Adipose tissue (tissue), 3 donors: ENCODE measurements around the gene EXOC5. TPM values are rescaled to one million over a fixed set of nuclear protein-coding genes. Genes with fewer than 3 reads are reported as not detected.

Source experiments
- H3K27ac ChIP-seq: one replicate; pipeline ENCODE4 v1.5.1; 2013; ENCODE audit warnings: low read depth, low read length
- WGBS, 3 donors: extraction: QIAGEN DNeasy Blood & Tissue Kit; methylation state at CpG; one replicate each; pipeline ENCODE4 v1.1.7; 2013; 5-methylcytosine and 5-hydroxymethylcytosine counted together
- polyA plus RNA-seq, 3 donors: library from polyadenylated mRNA; stranded (reverse); fragments of 200-250 nt; gene quantifications; one replicate each; pipeline ENCODE4 v1.2.3, GENCODE V29; 2013
- donor health status: healthy with polysubstance abuse.
- donor health status: Bipolar disorder and iron deficiency.
- donor health status: healthy.

Gene EXOC5
- polyA plus RNA-seq, 3 donors: 6.2 to 14.7 (median 12.7) TPM

DNA sequence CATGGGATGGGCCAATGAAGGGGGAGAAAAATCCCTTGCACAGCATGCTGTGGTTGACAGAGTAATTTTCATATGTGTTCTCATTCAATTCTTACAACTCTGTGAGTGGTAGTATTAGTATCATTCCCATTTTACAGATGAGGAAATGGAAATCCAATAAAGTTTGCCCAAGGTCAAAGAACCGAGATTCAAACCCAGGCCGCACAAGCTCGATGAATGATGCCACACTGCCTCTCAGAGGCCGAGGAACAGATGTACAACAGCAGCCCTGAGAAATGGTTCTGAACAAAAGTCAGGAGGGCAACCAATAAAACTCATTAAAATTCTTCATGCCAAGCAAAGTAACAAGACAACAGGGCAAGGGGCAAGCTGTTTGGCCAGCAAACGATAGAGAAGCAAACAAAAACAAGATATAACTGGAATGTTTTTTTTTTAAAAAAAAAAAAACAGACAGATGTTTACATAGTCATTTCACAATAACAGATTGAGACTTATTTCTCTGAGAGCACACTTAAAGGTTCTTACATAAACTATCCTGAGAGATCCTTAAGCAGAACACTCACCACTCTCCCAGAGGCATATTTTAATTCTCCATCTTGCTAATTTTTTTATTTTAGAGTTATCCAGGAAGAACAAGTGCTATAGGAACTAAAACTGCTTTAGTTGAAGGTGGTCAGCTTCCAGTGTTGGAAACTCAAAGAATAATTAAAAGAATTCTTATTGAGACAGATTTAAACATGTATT lies 85.8 kb downstream of the EXOC5 start:
- WGBS, 3 donors: 12 to 21% (median 17%) methylated on average over 5 of the region's 5 CpGs
- H3K27ac ChIP-seq: no peak overlapping the region

DNA sequence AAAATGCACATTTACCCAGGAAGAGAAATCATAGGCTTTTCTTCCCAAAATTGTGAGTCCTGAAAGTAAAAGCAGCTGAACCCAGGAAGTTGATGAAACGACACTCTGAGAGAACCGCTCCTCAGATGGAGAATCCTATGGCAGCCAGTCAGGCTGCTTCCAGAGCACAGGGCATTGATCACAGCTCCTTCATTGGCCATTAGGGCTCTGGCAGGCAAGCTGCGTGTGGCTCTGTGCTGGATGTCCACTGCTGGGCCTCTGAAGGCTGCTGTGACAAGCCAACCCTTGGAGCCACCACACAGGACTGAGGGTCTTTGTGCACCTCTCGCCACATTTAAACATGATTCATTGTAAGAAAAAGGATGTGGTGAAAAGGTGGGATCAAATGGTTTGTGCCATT lies 89.4 kb downstream of the EXOC5 start:
- no peak overlapping the region for H3K27ac ChIP-seq
- 74 to 77% (median 75%) methylated on average over 4 of the region's 4 CpGs for WGBS, 3 donors

DNA sequence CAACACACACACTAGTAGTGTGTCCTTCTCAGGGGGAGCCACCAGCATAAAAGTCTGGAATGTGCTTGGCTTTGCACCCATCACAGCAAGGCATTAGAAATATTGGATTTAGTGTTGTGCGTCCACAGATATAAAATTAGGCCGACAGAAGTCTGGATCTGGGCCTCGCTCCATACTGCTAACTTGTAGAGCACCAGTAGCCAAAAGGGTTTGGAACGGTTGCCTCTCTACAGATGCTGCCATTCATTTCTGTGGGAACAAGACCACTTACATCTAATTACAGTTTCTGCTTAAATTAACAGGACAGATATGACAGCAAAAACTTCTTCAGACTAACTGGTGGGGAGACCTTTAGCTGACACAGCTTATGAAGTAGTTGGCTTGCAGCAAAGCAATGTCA lies 94.2 kb downstream of the EXOC5 start:
- 78 to 83% (median 80%) methylated on average over 4 of the region's 4 CpGs for WGBS, 3 donors
- H3K27ac ChIP-seq: no peak overlapping the region

DNA sequence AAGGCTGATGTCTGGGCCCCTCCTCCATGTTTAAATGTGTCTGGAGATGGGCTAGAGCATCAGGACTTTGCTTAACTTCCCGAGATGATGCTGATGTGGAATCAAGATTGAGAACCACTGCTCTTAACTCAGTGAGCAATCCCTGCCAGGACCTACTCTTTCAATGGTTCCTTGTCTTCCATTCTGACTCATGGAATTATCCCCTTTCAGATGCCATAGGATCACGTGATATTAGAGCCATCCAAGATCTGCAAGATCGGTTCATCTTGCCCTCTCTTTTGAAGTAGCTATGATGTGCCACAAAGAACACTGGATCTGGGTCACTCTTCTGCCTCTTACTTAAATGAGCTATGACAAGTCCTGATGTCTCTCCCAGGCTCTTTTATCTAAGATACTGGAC lies 96.8 kb downstream of the EXOC5 start:
- 72 to 81% (median 77%) methylated on average over 3 of the region's 3 CpGs for WGBS, 3 donors

DNA sequence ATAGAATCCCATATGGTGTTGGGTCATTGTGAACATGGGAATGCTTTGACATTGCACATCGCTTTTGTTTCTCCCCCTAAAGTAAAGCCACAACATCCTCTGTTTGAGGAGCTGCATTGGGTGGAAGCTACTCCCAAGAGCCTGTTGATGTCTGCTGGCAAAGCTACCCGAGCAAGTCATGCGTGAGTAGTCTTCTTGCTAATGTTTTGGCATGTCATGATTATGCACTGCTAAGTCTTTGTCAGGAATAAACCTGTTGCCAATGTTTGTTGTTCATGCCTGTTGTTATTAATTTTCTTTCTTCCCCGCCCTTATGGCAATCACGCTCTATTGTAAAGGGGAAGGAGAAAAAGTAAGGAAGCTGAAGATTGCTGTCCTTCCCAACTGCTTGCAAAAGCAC lies 97.3 kb downstream of the EXOC5 start:
- WGBS, 3 donors: 85 to 88% (median 87%) methylated on average over 5 of the region's 5 CpGs

More for the DNA sequence above, 96.8 kb downstream of the EXOC5 start:
- H3K27ac ChIP-seq: no peak overlapping the region

DNA sequence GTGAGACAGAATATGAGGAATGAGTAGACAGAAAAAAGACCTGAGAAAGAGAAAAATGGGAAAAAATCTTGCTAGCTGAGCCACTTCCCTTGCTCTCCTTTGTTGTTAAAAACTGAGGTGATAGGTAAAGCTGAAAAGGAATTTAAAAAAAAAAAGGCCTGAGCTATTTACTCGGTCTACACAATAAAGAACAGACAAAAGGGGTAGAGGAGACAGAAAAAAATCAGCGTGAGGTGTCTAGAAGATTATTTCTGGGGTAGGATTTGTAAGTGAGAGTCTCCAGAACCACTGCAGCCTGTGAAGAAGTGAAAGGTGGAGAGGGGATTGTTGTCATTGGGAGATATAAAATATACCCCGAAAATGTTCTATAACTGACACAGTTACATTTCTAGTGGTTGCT lies 98.8 kb downstream of the EXOC5 start:
- H3K27ac ChIP-seq: no peak overlapping the region
- 60 to 74% (median 63%) methylated on average over 3 of the region's 3 CpGs for WGBS, 3 donors

More for the DNA sequence above, 97.3 kb downstream of the EXOC5 start:
- no peak overlapping the region for H3K27ac ChIP-seq

DNA sequence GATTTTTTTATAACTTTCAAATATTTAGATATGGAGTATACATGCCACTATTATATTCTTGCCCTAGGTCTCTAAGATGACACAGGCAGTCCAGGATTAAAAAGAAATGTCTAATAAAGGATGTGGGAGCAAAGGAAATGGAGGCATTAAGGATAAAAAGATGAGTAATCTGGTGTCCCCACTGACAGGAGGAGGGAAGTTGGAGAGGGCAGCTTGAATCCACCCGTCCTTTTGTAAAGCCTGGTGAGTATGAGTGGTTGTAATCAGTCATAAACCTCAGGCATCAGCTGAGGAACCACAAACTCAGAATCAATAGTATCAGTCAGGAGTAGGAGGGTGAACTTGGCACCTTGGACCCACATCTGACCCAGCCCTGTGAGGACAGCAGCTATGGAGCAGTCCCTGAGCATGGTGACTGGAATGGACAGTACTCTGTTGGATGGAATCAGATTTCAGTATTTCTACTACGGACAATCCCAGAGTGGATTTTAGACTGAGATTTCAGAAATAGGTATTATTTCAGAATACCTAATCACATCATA lies 100.5 kb downstream of the EXOC5 start:
- no peak overlapping the region for H3K27ac ChIP-seq
- 77 to 83% (median 81%) methylated on average over 2 of the region's 2 CpGs for WGBS, 3 donors

DNA sequence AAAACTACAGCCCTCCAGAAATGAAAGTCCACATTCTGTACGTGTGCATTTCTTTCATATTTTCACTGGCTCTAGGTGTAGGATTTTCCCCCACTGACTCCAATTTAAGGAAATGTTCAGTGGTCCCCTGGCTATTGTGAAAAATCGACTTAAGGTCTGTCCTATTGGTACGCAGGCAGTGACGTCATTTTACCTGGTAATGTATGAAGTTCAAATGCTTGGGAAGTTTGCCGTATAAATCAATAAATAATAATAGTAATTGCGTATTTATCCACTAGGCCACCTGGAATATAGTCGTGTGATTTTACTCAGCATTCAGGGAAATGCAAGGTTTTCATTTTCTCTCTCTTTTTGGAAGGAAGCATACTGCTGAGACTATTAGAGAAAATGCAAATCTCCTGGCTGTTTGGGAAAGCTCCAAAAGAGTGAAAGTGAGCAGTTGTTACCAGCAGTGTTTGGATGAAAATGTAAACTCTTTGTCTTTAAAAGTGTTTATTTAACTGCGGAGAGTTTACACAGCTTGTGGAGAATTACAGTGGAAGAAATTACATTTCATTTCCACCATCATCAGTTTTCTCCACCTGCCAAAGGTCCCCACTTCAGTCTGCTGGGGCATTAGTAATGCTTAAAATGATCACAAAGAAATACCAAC lies 107.0 kb downstream of the EXOC5 start:
- 36 to 63% (median 61%) methylated on average over 8 of the region's 8 CpGs for WGBS, 3 donors
- H3K27ac ChIP-seq: no peak overlapping the region

DNA sequence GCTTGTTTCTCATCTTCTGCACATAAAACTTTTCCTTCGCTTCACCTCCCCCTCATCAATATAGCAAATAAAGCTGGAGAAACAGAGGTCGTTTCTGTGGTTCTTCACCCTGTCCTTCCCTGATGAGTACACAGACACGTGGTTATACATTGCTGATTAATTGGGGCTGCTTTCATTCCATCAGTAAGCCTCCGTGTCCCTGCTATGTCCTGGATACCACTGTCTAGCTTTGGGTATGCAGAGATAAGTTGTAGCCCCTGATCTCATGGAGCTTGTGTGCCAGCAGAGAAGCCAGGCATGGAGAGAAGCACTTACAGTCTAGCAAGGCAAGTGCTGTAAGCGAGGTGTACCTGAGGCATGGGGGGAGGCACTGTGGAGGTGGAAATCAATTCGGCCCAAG lies 108.4 kb downstream of the EXOC5 start:
- no peak overlapping the region for H3K27ac ChIP-seq
- WGBS, 3 donors: 43 to 68% (median 60%) methylated on average over 6 of the region's 6 CpGs

DNA sequence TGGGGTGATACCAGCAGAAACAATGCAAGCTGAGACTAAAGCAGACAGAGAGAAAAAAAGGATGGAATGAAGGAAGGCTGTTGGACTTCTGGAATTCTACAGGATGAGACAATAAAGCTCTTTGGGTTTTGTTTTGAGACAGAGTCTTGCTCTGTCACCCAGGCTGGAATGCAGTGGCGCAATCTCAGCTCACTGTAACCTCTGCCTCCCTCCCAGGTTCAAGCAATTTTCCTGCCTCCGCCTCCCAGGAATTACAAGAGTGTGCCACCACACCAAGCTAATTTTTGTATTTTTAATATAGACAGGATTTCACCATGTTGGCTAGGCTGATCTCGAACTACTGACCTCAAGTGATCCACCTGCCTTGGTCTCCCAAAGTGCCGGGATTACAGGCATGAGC lies 115.4 kb downstream of the EXOC5 start:
- no peak overlapping the region for H3K27ac ChIP-seq
- WGBS, 3 donors: 87 to 92% (median 91%) methylated on average over 4 of the region's 4 CpGs

Other genes with a start within 250 kb of the EXOC5 start
- gene AP5M1, start 66 bp upstream of the EXOC5 start, polyA plus RNA-seq: 10 to 100 TPM in 2 of 3 donors, 1 to 10 TPM in 1; 6.0 to 12.1 (median 11.1) TPM
- gene NAA30, start 121.7 kb upstream of the EXOC5 start, polyA plus RNA-seq: 1 to 10 TPM; 3.9 to 6.4 (median 5.4) TPM
- 10 to 100 TPM in 1 of 3 donors, not detected in 2; 19.1 TPM for gene CCDC198, start 225.0 kb upstream of the EXOC5 start, polyA plus RNA-seq